ENCODE measurements around the gene BRSK1.

The BRSK1 gene

GRCh38 chr19:55305983-55306562 is 22.3 kb downstream of the BRSK1 start:
- TF ChIP-seq POLR2AphosphoS5 (IDR thresholded peaks at IDR 0.05; ENCODE audit: low read depth, low read length) (no peak), TAF1 (IDR thresholded peaks at IDR 0.05; ENCODE audit: borderline replicate concordance, insufficient read depth, low read length) (no peak), SIN3A (IDR thresholded peaks at IDR 0.05; ENCODE audit: borderline replicate concordance, insufficient read depth, low read length) (no peak), REST (IDR thresholded peaks at IDR 0.05; ENCODE audit: insufficient read depth in 1 of 2, low read depth in 2 of 2, low read length in 2 of 2) (no peak), FOXP2 (optimal IDR thresholded peaks at IDR 0.05; ENCODE audit: borderline replicate concordance, extremely low read depth, extremely low read length, insufficient read depth) (no peak)

- TF ChIP-seq POLR2AphosphoS5 (IDR thresholded peaks at IDR 0.05; ENCODE audit: low read depth, low read length) (no peak), REST (IDR thresholded peaks at IDR 0.05; ENCODE audit: insufficient read depth in 1 of 2, low read depth in 2 of 2, low read length in 2 of 2) (no peak), SIN3A (IDR thresholded peaks at IDR 0.05; ENCODE audit: borderline replicate concordance, insufficient read depth, low read length) (no peak), FOXP2 (optimal IDR thresholded peaks at IDR 0.05; ENCODE audit: borderline replicate concordance, extremely low read depth, extremely low read length, insufficient read depth) (no peak), TAF1 (IDR thresholded peaks at IDR 0.05; ENCODE audit: borderline replicate concordance, insufficient read depth, low read length) (no peak)
Measured at GRCh38 chr19:55306712-55307111, 22.9 kb downstream of the BRSK1 start.

GRCh38 chr19:55308281-55308680 is 24.5 kb downstream of the BRSK1 start:
- no peak for TF ChIP-seq FOXP2 (optimal IDR thresholded peaks at IDR 0.05; ENCODE audit: borderline replicate concordance, extremely low read depth, extremely low read length, insufficient read depth)
- TF ChIP-seq POLR2AphosphoS5 (IDR thresholded peaks at IDR 0.05; ENCODE audit: low read depth, low read length) = no peak
- no peak for TF ChIP-seq SIN3A (IDR thresholded peaks at IDR 0.05; ENCODE audit: borderline replicate concordance, insufficient read depth, low read length)
- no peak for TF ChIP-seq REST (IDR thresholded peaks at IDR 0.05; ENCODE audit: insufficient read depth in 1 of 2, low read depth in 2 of 2, low read length in 2 of 2)
- TF ChIP-seq TAF1 (IDR thresholded peaks at IDR 0.05; ENCODE audit: borderline replicate concordance, insufficient read depth, low read length) = no peak

- no peak for TF ChIP-seq REST (IDR thresholded peaks at IDR 0.05; ENCODE audit: insufficient read depth in 1 of 2, low read depth in 2 of 2, low read length in 2 of 2)
- no peak for TF ChIP-seq POLR2AphosphoS5 (IDR thresholded peaks at IDR 0.05; ENCODE audit: low read depth, low read length)
- TF ChIP-seq SIN3A (IDR thresholded peaks at IDR 0.05; ENCODE audit: borderline replicate concordance, insufficient read depth, low read length) = no peak
- TF ChIP-seq TAF1 (IDR thresholded peaks at IDR 0.05; ENCODE audit: borderline replicate concordance, insufficient read depth, low read length) = no peak
- no peak for TF ChIP-seq FOXP2 (optimal IDR thresholded peaks at IDR 0.05; ENCODE audit: borderline replicate concordance, extremely low read depth, extremely low read length, insufficient read depth)
Measured at GRCh38 chr19:55309448-55309847, 25.7 kb downstream of the BRSK1 start.
